ENCODE results near the gene KLF12. TPM values are rescaled to one million over a fixed set of nuclear protein-coding genes. Genes with fewer than 3 reads are reported as not detected.

Gene KLF12
- total RNA-seq, 1 experiment from 2014 or later, result 9.7 TPM

GRCh38 chr13:74093691-74094090 is 40.5 kb downstream of the KLF12 start:
- Histone ChIP-seq H4K20me1 (ENCODE audit: control insufficient read depth, insufficient read depth, insufficient read length) (no peaks in the 10 kb centered on the region), H3K9ac (ENCODE audit: extremely low read depth, insufficient read length, low read length) (no peak overlapping the region), H2AFZ (ENCODE audit: low read length) (no peak overlapping the region), H3K23ac (ENCODE audit: insufficient read length, low read depth, low read length) (no peak overlapping the region), H3K9me3 (ENCODE audit: control insufficient read depth, low read depth, low read length) (no peaks in the 10 kb centered on the region), H2BK120ac (ENCODE audit: low read depth, low read length, poor library complexity, severe bottlenecking) (no peak overlapping the region), H4K8ac (replicated peaks; ENCODE audit: insufficient read length, low read depth, low read length) (no peak overlapping the region), H2BK20ac (ENCODE audit: low read depth, low read length, poor library complexity, severe bottlenecking) (no peak overlapping the region), H4K5ac (ENCODE audit: insufficient read length, low read depth, low read length) (no peak overlapping the region), H3K56ac (ENCODE audit: insufficient read length, low read depth, low read length) (no peak overlapping the region), H2BK15ac (ENCODE audit: low read depth, low read length) (no peak overlapping the region), H3K4ac (ENCODE audit: low read depth, low read length) (no peak overlapping the region), H3K27ac (ENCODE audit: insufficient read length, low read depth, low read length) (no peak overlapping the region), H2BK5ac (ENCODE audit: insufficient read length, low read length) (no peak overlapping the region), H2BK12ac (ENCODE audit: insufficient read length, low read depth, low read length) (no peak overlapping the region), H3K23me2 (ENCODE audit: insufficient read length, low read depth, low read length, poor library complexity, severe bottlenecking) (no peaks in the 10 kb centered on the region), H3K14ac (ENCODE audit: insufficient read depth, low read length) (no peak overlapping the region), H3K79me2 (ENCODE audit: insufficient read depth, low read length) (no peaks in the 10 kb centered on the region), H2AK5ac (ENCODE audit: insufficient read length, low read length) (no peak overlapping the region), H3T11ph (ENCODE audit: low read length) (no peak overlapping the region), H4K91ac (ENCODE audit: insufficient read length, low read depth, low read length) (no peak overlapping the region), H3K27me3 (ENCODE audit: insufficient read depth, low read length) (no peaks in the 10 kb centered on the region), H3K18ac (ENCODE audit: insufficient read length, low read depth, low read length) (no peak overlapping the region), H3K4me1 (ENCODE audit: insufficient read depth, low read length) (no peaks in the 10 kb centered on the region), H3K4me2 (ENCODE audit: insufficient read depth, insufficient read length, low read length) (no peak overlapping the region), H3K79me1 (ENCODE audit: insufficient read depth, low read depth, low read length, poor library complexity, severe bottlenecking) (no peaks in the 10 kb centered on the region)
- Mint-ChIP-seq H3K4me1 (no peaks in the 10 kb centered on the region), H3K9me3 (no peaks in the 10 kb centered on the region), H3K27ac (no peak overlapping the region), H3K4me3 (no peak overlapping the region), H3K36me3 (ENCODE audit: insufficient read depth in 1 of 3, low read depth in 3 of 3) (no peaks in the 10 kb centered on the region), H3K27me3 (ENCODE audit: low read depth) (no peaks in the 10 kb centered on the region)
- TF ChIP-seq CTCF (conservative IDR thresholded peaks at IDR 0.05), result no peak
- no peak for DNase-seq

Data from H9 (cell line).